ENCODE measurements around the gene LHFPL3.
"Not testable (repeated sequence)": the region's sequence is repeated elsewhere in the genome, so short reads cannot be mapped to it uniquely, and the experiment has no call there.

Gene LHFPL3

DNA sequence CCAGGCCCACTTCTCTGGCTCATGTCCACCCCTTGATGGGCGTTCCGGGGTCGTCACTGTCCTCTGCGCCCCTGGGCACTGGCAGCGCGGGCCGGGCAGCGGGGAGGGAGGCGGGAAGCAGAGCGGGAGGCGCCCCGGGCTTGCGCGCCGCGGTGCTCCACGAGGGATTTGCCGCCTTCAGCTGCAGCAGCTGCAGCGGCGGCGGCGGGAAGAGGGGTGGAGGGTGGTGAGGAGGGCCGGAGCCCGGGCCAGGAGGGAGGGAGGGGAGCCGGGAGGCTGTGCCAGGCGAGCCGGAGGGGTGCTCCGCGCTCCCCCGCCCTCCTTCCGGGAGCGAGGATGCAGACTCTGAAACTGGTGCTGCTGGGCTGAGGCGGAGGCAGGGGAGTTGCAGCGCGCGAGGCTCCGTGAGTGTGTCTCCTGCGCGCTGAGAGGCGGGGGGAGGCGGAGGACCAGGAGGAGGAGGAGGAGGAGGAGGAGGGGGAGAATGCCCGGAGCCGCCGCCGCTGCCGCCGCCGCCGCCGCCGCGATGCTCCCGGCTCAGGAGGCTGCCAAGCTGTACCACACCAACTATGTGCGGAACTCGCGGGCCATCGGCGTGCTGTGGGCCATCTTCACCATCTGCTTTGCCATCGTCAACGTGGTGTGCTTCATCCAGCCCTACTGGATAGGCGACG, at the start of gene LHFPL3:
TSS of gene LHFPL3 (plus strand) at position 308 of the 674 bp plus-strand sequence.
- DNase-seq: no peak

GRCh38 chr7:104281685-104282084, 46.7 kb upstream of the LHFPL3 start:
- not testable (repeated sequence) for DNase-seq

DNA sequence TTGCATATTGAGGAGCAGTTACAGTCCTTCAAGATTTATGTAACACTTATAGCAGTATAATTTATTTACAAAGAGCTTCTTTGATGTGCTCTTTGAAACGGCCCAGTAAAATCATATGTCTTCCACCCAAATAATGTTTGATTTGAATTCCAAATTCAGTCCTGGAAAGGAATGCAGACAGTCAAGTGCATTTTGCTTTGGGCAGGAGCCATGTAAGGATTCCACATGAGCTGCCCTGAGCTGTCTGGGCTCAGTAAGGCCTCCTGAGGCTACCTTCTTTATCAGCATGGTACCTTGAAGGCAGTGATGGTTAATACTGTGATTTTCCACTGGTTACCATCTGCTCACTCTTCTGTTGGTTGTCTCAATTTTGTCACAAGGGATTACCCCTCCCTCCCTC, 41.6 kb upstream of the LHFPL3 start:
- DNase-seq: no peak

DNA sequence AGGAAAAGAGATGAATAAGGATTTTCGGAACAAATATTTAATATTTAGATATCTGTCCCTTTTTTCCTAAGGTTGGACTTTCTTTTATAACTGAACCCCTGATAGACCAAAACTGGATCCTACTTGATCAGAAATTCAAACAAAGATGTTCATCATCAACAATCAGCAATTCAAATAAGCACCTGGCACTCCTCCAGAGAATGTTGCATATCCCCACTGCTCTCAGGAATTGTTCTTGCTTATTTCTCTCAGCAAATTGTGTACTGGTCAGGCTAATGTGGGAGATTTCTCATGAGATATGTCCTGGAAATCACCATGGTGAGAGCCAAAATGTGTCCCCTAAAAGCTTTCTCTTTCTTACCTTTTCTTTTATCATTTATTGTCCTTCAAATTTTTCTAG, 40.3 kb upstream of the LHFPL3 start:
- no peak for DNase-seq

DNA sequence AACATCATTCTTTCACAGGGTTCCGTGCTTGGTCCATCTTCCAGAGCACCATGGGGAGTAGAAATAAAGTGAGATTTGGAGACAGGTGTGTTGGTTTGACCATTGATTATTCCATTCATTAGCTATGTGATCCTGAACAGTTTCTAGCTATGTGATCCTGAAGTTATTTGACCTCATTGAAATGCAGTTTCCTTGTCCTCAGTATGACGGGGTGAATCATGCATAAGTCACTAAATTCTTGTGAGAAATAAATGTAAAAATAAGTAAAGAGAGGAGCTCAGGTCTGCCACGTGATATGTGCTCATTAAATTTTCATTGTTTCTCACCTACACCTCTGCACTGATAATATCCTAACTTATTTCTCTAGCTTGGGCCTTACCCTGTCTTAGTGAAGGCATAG, 34.1 kb upstream of the LHFPL3 start:
- no peak for DNase-seq

- no peak for DNase-seq
Measured at GRCh38 chr7:104296266-104296665, 32.1 kb upstream of the LHFPL3 start.

DNA sequence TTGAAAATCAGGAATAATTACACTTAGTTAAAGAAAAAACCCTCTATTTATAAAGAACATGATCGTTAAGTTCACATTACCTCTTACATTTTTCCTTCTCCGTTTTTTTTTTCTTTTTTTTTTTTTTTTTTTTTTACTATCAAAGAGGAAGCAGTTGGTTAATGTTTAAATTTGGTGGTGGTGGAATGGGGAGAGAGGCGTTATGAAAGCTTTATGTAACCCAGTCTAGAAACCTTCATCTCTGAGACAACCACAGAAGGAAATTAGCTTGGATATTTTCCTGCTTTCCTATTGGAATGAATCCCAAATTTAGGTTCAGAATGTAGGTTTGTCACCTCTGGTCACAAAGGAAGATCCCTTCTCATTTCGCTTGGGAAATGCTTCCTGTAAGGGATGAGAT, 31.5 kb upstream of the LHFPL3 start:
- no peak for DNase-seq

- DNase-seq: no peak
Measured at GRCh38 chr7:104299323-104299722, 29.1 kb upstream of the LHFPL3 start.

DNA sequence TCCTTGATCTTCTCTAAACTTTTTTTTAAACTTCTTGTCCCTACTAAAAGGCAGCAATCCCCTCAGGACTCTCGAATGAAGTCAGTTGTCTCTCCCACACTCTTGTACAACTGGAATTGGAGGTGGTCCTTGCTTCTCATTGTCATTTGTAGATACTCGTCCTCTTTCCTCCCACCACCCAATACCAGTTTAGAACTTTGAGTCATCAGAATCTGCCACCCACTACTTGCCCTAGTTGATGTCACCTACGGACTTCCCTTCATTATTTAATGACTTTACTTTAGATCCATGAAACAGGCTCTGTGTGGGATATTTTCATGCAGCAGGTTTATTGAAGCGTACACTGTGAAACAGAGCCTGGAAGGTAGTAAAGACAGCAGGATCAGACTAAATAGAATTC, 28.6 kb upstream of the LHFPL3 start:
- DNase-seq: no peak

DNA sequence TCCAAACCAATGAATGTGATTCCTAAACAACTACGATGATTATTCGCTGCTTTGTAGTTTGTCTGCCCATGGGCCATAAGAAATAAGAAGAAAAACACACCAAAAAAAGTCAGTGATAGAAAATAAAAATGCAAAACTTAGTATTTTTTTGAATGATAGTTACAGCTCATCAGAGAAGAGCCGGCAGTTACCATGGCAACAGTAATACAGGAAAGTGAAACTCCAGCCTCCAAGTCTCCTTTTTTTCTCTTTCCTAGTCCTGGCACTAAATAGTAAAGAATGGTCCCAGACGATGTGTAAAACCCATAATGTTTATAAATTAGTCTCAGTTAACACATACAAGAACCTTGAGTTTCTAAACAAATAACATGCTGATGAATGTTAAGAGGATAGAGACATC, 21.6 kb upstream of the LHFPL3 start:
- no peak for DNase-seq

GRCh38 chr7:104317948-104318629, 10.3 kb upstream of the LHFPL3 start:
- no peak for DNase-seq

- no peak for DNase-seq
Measured at GRCh38 chr7:104327534-104327933, 869 bp upstream of the LHFPL3 start.

GRCh38 chr7:104327938-104328295, 486 bp upstream of the LHFPL3 start:
- no peak for DNase-seq

GRCh38 chr7:104328970-104329825, 795 bp downstream of the LHFPL3 start:
- no peak for DNase-seq

GRCh38 chr7:104341546-104341945, 13.1 kb downstream of the LHFPL3 start:
- DNase-seq: no peak

GRCh38 chr7:104352736-104353135, 24.3 kb downstream of the LHFPL3 start:
- no peak for DNase-seq

GRCh38 chr7:104357166-104357565, 28.8 kb downstream of the LHFPL3 start:
- DNase-seq: no peak

GRCh38 chr7:104358446-104359132, 30.2 kb downstream of the LHFPL3 start:
- DNase-seq: no peak

GRCh38 chr7:104362756-104363155, 34.4 kb downstream of the LHFPL3 start:
- no peak for DNase-seq

DNA sequence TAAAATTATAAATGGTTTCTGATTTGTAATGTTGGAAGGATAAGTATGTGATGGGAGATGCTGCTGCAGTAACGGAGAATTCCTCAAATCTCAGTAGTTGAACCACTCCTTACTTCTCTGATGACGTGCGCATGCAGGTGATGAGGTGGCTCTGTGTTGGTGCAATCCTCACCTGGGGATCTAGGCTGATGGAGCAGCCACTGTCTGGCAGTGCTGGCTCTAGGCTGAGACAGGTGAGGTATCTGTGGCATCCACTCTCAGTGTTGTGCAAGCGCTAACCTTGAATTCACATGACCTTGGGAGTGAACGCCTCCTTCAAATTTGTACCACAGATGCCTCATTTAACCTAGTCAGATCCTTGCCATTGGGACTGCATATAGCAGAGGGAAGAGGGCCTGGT, 35.0 kb downstream of the LHFPL3 start:
- no peak for DNase-seq

GRCh38 chr7:104366390-104366789, 38.0 kb downstream of the LHFPL3 start:
- no peak for DNase-seq

- no peak for DNase-seq
Measured at GRCh38 chr7:104367926-104368325, 39.5 kb downstream of the LHFPL3 start.
